GM23338 (cell line): ENCODE measurements around the gene CPA1. TPM values are rescaled to one million over a fixed set of nuclear protein-coding genes. Genes with fewer than 3 reads are reported as not detected.

Experiments
- ATAC-seq: fragments of 200-7000 bp; cut with Tn5 transposase; 3 replicates; pipeline ENCODE4 v1.9.1; 2020
- DNase-seq: peaks from one replicate; pipeline ENCODE4 v3.0.0-alpha.2; 2015; ENCODE audit warnings: low spot score
- H2AFZ ChIP-seq: fragments of 200-600 bp; sonication (generic); 2 replicates; pipeline ENCODE4 v1.8.0; 2016; ENCODE audit warnings: antibody characterized with exemption, mild to moderate bottlenecking, moderate library complexity
- H3F3A ChIP-seq: fragments of 200-600 bp; sonication (generic); replicated peaks from 2 replicates; pipeline ENCODE4 v1.8.0; 2017; ENCODE audit warnings: antibody characterized with exemption, mixed run types, low read depth
- H3K27ac ChIP-seq: fragments of 200-600 bp; sonication (generic); 2 replicates; pipeline ENCODE4 v1.6.1; 2016; ENCODE audit warnings: low read depth
- H3K27me3 ChIP-seq: fragments of 200-600 bp; sonication (generic); 2 replicates; pipeline ENCODE4 v1.8.0; 2016; ENCODE audit warnings: mild to moderate bottlenecking, mixed run types, moderate library complexity; ENCODE audit not compliant: insufficient read depth
- H3K36me3 ChIP-seq: fragments of 200-600 bp; sonication (generic); 2 replicates; pipeline ENCODE4 v1.8.0; 2016; ENCODE audit warnings: mild to moderate bottlenecking; ENCODE audit not compliant: insufficient read depth
- H3K4me1 ChIP-seq: fragments of 200-600 bp; sonication (generic); 2 replicates; pipeline ENCODE4 v1.8.0; 2016; ENCODE audit warnings: mild to moderate bottlenecking, moderate library complexity; ENCODE audit not compliant: insufficient read depth
- H3K4me2 ChIP-seq: fragments of 200-600 bp; sonication (generic); 2 replicates; pipeline ENCODE4 v1.7.1; 2017; ENCODE audit warnings: mixed run types
- H3K4me3 ChIP-seq: fragments of 200-600 bp; sonication (generic); 2 replicates; pipeline ENCODE4 v1.6.1; 2016; ENCODE audit warnings: mixed run types
- H3K79me2 ChIP-seq: fragments of 200-600 bp; sonication (generic); replicated peaks from 2 replicates; pipeline ENCODE4 v1.8.0; 2017; ENCODE audit warnings: mild to moderate bottlenecking; ENCODE audit not compliant: insufficient read depth
- H3K9me2 ChIP-seq: fragments of 200-600 bp; sonication (generic); 2 replicates; pipeline ENCODE4 v1.8.0; 2017; ENCODE audit not compliant: insufficient read depth
- H4K20me1 ChIP-seq: fragments of 200-600 bp; sonication (generic); replicated peaks from 2 replicates; pipeline ENCODE4 v1.8.0; 2017; ENCODE audit warnings: mild to moderate bottlenecking; ENCODE audit not compliant: insufficient read depth
- H3K27ac Mint-ChIP-seq: 2 replicates; pipeline ENCODE4 v1.8.0; 2020; ENCODE audit warnings: inconsistent platforms, mild to moderate bottlenecking, moderate library complexity, mixed read lengths
- H3K27me3 Mint-ChIP-seq: 3 replicates; pipeline ENCODE4 v1.8.0; 2022; ENCODE audit warnings: low read depth, mild to moderate bottlenecking, moderate library complexity, mixed read lengths, inconsistent platforms; ENCODE audit not compliant: insufficient read depth, poor library complexity
- H3K36me3 Mint-ChIP-seq: 3 replicates; pipeline ENCODE4 v1.8.0; 2021; ENCODE audit warnings: low read depth, mild to moderate bottlenecking, inconsistent platforms, moderate library complexity, mixed read lengths
- H3K4me1 Mint-ChIP-seq: 3 replicates; pipeline ENCODE4 v1.8.0; 2020; ENCODE audit warnings: mild to moderate bottlenecking, inconsistent platforms, mixed read lengths
- H3K4me3 Mint-ChIP-seq: 3 replicates; pipeline ENCODE4 v1.8.0; 2021; ENCODE audit warnings: moderate library complexity, mild to moderate bottlenecking, inconsistent platforms, mixed read lengths
- H3K9me3 Mint-ChIP-seq: 3 replicates; pipeline ENCODE4 v1.8.0; 2020; ENCODE audit warnings: moderate library complexity, mild to moderate bottlenecking, inconsistent platforms, mixed read lengths
- JUNB ChIP-seq: IDR thresholded peaks from one replicate; pipeline ENCODE4 v1.6.1; 2016; ENCODE audit warnings: antibody characterized with exemption; ENCODE audit not compliant: unreplicated experiment
- NANOG ChIP-seq: IDR thresholded peaks from 2 replicates; pipeline ENCODE4 v1.6.1; 2016; ENCODE audit warnings: antibody characterized with exemption, borderline replicate concordance
- POLR2AphosphoS5 ChIP-seq: IDR thresholded peaks from 2 replicates; pipeline ENCODE4 v1.6.1; 2016; ENCODE audit warnings: antibody characterized with exemption, low read depth
- STAT1 ChIP-seq: IDR thresholded peaks from one replicate; pipeline ENCODE4 v1.6.1; 2016; ENCODE audit warnings: antibody characterized with exemption; ENCODE audit not compliant: unreplicated experiment
- ZNF331 ChIP-seq: fragments of 250-450 bp; sonication (Bioruptor Pico); IDR thresholded peaks from 2 replicates; pipeline ENCODE4 v1.5.0; 2020; ENCODE audit warnings: low read depth, mild to moderate bottlenecking, moderate library complexity
- polyA plus RNA-seq: library from polyadenylated mRNA; unstranded; fragments of >200 nt; fragmentation: Nextera tagmentation; extraction: Ambion mirVana; gene quantifications from 2 replicates; pipeline ENCODE4 v1.2.1, GENCODE V29; 2016
- total RNA-seq: library from RNA; depleted of rRNA; stranded (reverse); fragments of >200 nt; shearing (Covaris generic); gene quantifications from 2 replicates; pipeline ENCODE4 v1.2.3, GENCODE V29; 2014
- TF ChIP-seq, protein P1 (sequence below): IDR thresholded peaks from 2 replicates; pipeline ENCODE4 v1.6.1; 2016; ENCODE audit warnings: antibody characterized with exemption
- TF ChIP-seq, protein P2 (sequence below): IDR thresholded peaks from one replicate; pipeline ENCODE4 v1.6.1; 2018; ENCODE audit warnings: antibody characterized with exemption; ENCODE audit not compliant: unreplicated experiment

The CPA1 gene
- total and polyA plus RNA-seq, 2 experiments from 2014 or later = not detected

DNA sequence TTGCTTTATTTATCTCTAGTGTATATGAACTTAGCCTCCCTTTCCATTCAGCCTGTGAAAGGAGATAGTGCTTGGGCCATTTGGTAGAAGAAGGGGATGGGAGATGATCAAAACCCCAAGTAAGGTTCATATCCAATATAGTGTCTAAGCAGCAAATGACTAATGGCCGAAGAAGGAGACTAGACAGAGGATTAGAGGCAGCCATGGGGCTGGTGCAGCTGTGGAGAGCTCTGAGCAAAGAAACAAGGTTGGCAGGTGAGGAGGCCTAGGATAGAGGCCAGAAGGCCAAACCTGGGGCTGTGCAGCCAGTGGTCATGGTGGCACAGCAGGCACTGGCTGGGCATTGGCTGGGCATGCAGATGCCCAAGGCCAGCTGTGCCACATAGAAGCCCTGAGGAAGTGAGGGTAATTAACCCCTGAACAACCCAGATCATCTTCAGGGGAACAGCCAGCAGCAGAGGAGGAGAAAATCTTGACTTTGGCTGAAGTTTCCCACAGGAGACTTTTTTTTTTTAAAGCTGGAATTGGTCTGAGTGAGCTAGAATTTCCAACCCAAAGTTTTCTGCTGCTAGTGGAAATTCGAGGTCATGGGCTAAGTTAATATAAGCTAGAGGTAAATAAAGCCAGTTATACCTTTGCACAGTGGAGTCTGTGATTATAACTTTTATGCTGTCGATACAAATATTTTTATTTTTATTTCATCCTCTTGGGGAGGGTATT, 10.3 kb upstream of the CPA1 start:
- DNase-seq (no peak), ATAC-seq (no peak)
- H2AFZ ChIP-seq = no peak overlapping the region
- Mint-ChIP-seq H3K36me3 (peaks cover 4% of the 10 kb centered on the region; the same call in 1 of the 3 replicates), H3K4me1 (peaks cover 35% of the 10 kb centered on the region), H3K27me3 (peaks cover 13% of the 10 kb centered on the region), H3K27ac (no peak overlapping the region), H3K4me3 (no peak overlapping the region), H3K9me3 (peaks cover 1% of the 10 kb centered on the region; the same call in 2 of the 3 replicates)
- H3K79me2 ChIP-seq = no peaks in the 10 kb centered on the region
- no peak for TF ChIP-seq POLR2AphosphoS5
- TF ChIP-seq ZNF331 = no peak
- H3K9me2 ChIP-seq = peaks cover 12% of the 10 kb centered on the region; the same call in 1 of the 2 replicates
- H3K4me3 ChIP-seq = no peak overlapping the region
- H3F3A ChIP-seq = no peaks in the 10 kb centered on the region
- no peak overlapping the region for H3K27ac ChIP-seq
- no peaks in the 10 kb centered on the region for H3K36me3 ChIP-seq
- H3K27me3 ChIP-seq = no peaks in the 10 kb centered on the region
- peaks cover 18% of the 10 kb centered on the region for H3K4me1 ChIP-seq
- no peaks in the 10 kb centered on the region for H4K20me1 ChIP-seq
- H3K4me2 ChIP-seq = no peak overlapping the region

DNA sequence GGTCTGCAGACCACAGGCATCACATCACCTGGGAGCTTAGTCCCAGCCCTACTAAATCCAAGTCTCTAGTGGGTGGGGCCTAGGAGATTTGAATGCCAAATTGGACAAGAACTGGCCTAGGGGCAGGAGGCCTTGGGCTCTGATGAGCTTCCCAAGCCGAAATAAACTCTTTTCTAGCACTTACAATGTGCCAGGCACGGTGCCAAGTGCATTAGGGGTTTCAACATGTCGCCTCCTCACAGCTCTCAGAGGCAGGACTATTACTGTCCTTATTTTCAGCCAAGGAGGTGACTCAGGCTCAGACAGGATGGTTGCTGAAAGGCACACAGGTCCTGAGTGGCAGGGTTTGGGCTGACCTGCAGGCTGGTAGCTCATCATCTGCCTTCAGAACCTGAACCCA, 9.2 kb upstream of the CPA1 start:
- Histone ChIP-seq H3F3A (no peaks in the 10 kb centered on the region), H3K79me2 (no peaks in the 10 kb centered on the region), H3K36me3 (no peaks in the 10 kb centered on the region), H3K4me3 (no peak overlapping the region), H4K20me1 (no peaks in the 10 kb centered on the region), H2AFZ (no peak overlapping the region), H3K27me3 (no peaks in the 10 kb centered on the region), H3K9me2 (peaks cover 12% of the 10 kb centered on the region; the same call in 1 of the 2 replicates), H3K27ac (no peak overlapping the region), H3K4me2 (no peak overlapping the region), H3K4me1 (peaks cover 13% of the 10 kb centered on the region; the same call in 1 of the 2 replicates)
- Mint-ChIP-seq H3K4me3 (no peak overlapping the region), H3K4me1 (peaks cover 25% of the 10 kb centered on the region), H3K9me3 (peaks cover 12% of the 10 kb centered on the region), H3K36me3 (peaks cover 11% of the 10 kb centered on the region), H3K27ac (no peak overlapping the region), H3K27me3 (peaks cover 13% of the 10 kb centered on the region)
- TF ChIP-seq, protein P1, sequence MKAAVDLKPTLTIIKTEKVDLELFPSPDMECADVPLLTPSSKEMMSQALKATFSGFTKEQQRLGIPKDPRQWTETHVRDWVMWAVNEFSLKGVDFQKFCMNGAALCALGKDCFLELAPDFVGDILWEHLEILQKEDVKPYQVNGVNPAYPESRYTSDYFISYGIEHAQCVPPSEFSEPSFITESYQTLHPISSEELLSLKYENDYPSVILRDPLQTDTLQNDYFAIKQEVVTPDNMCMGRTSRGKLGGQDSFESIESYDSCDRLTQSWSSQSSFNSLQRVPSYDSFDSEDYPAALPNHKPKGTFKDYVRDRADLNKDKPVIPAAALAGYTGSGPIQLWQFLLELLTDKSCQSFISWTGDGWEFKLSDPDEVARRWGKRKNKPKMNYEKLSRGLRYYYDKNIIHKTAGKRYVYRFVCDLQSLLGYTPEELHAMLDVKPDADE = no peak
- TF ChIP-seq JUNB (no peak), STAT1 (no peak), NANOG (no peak), ZNF331 (no peak)
- TF ChIP-seq, protein P2, sequence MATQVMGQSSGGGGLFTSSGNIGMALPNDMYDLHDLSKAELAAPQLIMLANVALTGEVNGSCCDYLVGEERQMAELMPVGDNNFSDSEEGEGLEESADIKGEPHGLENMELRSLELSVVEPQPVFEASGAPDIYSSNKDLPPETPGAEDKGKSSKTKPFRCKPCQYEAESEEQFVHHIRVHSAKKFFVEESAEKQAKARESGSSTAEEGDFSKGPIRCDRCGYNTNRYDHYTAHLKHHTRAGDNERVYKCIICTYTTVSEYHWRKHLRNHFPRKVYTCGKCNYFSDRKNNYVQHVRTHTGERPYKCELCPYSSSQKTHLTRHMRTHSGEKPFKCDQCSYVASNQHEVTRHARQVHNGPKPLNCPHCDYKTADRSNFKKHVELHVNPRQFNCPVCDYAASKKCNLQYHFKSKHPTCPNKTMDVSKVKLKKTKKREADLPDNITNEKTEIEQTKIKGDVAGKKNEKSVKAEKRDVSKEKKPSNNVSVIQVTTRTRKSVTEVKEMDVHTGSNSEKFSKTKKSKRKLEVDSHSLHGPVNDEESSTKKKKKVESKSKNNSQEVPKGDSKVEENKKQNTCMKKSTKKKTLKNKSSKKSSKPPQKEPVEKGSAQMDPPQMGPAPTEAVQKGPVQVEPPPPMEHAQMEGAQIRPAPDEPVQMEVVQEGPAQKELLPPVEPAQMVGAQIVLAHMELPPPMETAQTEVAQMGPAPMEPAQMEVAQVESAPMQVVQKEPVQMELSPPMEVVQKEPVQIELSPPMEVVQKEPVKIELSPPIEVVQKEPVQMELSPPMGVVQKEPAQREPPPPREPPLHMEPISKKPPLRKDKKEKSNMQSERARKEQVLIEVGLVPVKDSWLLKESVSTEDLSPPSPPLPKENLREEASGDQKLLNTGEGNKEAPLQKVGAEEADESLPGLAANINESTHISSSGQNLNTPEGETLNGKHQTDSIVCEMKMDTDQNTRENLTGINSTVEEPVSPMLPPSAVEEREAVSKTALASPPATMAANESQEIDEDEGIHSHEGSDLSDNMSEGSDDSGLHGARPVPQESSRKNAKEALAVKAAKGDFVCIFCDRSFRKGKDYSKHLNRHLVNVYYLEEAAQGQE = no peak
- ATAC-seq = no peak
- DNase-seq = no peak
